ENCODE data around the gene DYNC2LI1.

DYNC2LI1 gene

DNA sequence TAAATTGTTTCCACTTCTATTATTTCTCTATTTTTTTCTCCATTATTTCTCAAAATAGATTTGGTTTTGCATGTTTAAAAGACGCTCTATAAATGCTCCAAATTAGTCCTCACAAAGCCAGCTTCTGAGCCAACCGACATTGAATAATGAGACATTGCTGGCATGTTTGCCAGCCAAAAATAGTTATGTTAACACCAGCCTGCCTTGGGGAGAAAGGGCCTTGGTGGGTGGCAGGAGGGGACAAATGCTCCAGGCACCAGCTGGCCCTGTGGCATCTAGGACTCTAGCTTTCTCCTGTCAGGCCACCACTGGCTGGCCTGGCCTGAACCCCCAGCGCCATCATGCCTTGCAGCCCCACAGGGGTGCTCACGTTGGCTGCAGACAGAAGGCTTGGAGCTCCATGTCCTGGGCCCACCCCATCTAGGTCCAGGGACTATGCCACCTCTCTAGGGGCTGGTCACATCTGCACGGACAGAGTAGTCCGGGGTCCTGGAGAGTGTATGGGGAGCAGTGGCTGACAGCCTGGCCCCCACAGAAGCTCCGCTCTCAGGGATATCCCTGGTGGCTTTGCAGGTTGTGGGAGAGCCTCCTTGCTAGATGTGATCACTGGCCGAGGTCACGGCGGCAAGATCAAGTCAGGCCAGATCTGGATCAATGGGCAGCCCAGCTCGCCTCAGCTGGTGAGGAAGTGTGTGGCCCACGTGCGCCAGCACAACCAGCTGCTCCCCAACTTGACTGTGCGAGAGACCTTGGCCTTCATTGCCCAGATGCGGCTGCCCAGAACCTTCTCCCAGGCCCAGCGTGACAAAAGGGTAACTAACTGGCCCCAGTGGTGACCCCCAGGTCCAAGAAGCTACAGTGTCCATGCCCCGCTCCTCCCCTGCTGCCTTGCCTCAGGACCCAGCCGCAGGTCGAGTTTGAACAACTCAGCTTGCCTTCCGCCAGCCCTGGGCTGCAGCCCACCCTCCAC lies 77.5 kb downstream of the DYNC2LI1 start:
- DNase-seq: no peak

DNA sequence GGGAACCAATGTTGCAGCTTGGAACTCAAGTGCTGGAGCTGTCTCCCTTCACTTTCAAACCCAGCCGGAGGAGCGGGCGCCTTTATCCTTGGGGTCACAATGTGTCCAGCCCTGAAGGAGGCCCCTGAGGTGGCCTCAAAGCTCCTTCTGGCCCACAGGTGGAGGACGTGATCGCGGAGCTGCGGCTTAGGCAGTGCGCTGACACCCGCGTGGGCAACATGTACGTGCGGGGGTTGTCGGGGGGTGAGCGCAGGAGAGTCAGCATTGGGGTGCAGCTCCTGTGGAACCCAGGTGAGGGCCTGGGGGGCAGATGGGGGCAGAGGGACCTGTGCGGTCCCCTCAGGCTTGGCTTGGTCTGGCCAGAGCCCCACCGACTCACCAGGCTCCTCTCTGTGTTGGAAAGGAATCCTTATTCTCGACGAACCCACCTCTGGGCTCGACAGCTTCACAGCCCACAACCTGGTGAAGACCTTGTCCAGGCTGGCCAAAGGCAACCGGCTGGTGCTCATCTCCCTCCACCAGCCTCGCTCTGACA lies 78.4 kb downstream of the DYNC2LI1 start:
- no peak for DNase-seq

DNA sequence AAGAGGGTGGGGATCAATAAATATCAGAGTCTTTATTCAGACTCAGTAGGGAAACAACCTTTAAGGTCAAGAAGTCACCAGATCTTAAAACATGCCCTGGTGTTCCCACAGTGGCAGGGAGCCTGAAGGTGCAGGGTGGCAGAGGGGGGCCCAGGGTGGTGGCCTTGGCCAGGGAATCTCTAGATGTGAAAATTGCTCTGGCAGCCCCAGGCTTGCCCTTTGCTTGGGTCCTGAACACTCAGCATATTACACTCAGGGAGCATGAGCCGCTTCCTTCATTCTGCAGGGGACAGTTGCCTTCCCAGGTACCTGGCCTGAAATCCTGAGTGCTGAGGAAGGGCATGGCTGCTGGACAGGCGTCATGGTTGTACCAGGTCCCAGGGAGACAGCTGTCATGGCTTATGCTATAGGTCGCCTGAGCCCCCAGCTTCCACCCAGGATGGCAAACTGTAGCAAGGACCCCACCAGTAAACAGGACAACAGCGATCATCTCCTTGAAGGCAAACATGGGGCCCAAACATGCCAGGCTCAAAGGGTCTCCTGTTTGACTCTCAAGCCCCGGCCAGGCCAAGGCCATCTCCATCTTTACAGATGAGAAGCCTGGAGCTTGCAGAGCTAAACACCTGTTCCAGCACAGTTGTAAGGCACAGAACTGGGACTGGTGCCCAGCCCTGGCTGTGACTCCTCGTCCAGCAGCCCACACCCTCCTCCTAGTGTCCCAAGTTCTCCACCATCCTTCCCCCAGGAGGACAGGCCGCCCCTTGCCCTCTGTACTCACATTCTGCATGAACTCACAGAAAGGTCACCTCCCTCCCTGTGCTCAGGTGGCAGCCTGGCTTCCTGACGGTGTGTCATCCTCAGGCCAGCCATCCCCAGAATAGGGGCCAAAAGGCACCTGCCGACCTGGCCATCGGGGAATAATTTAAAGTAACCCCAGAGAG lies 79.6 kb downstream of the DYNC2LI1 start:
- no peak for DNase-seq

DNA sequence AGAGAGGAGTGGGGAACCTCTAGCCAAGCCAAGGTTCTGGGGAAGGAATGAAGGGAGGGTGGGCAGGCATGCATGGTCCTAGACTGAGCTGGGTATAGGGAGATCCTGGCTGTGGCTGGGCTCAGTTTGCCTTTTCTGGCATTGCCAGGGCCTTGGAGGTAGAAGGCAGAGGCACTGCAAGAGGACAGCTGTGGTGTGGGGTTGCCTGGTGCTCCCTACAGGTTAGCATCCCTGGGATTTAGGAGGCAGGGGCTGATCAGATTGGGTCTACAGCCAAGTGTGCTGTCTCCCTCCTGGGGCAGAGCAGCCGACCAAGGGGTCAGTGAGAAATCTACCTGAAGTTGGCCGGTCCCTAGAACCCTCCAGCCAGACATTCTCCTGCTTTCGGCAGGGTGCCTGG lies 80.8 kb downstream of the DYNC2LI1 start:
- DNase-seq: no peak

DNA sequence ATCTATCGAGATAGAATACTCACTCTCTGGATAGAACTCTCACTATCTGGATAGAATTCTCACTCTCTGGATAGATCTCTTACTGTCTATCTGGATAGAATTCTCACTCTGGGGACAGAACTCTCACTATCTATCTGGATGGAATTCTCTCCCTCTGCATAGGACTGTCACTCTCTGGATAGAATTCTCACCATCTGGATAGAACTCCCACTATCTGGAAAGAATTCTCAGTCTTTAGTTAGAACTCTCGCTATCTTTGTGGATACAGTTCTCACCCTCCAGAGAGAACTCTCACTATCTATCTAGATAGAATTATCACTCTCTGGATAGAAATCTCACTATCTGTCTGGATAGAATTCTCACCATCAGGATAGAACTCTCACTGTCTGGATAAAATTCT lies 81.5 kb downstream of the DYNC2LI1 start:
- no peak for DNase-seq
